ENCODE results near the gene OR10A5.

OR10A5 gene

DNA sequence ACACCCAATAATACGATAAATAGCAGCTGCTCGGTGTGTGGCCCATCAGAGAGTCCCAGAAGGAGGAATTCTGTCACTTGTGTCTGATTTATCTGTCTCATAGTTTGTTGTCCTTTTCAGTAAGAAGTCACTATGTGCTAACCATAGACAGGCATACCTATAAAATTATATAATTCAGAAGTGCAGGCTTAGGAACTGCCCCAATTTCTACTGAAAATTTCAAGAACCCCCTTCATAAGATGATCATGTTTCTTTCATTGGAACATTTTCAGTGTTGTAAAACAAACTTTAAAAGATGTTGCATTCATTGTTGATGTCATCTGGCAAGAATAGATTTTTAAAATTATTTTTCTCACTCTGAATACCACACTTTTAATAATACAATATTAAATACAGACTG, 46.9 kb downstream of the OR10A5 start, which contains the start of gene OR2D2:
Gene OR2D2, minus strand, starts transcription at position 101 of the 400 bp plus-strand sequence. Its CDS starts 0 bp downstream, at position 101.
- H3K4me1 ChIP-seq: no peaks in the 10 kb centered on the region
- in situ Hi-C loops (cut with MboI; ENCODE audit: low sequenced_read_pairs): no loop called here
- no peak within 1 kb of the TSS for H3K4me3 ChIP-seq
- no peaks in the 10 kb centered on the region for H3K36me3 ChIP-seq (replicated peaks)
- peaks cover 5% of the 10 kb centered on the region; the same call in 1 of the 2 replicates for H3K27me3 ChIP-seq (ENCODE audit: low read depth)
- no peaks in the 10 kb centered on the region for H3K9me3 ChIP-seq
- no peak for DNase-seq (ENCODE audit: low spot score in 2 of 2)

DNA sequence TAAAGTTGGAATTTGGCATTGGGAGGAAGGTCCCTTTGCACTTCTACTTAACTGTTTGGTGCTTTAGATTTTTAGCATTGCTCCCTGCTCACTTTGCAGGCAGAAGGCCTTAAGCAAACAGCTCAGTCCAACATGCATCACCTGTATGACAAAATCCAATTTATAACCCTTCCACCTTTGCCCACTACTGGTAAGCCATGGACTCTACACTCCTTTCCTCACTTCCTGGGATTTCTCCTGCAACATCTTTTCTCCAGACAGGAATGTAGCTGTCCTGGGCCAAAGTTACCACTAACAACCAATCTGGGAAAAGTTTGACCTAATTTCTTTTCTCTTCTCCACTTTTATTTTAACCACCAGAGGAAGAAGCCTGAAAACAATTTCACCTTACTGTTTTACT, 48.6 kb downstream of the OR10A5 start:
- no peaks in the 10 kb centered on the region for H3K4me1 ChIP-seq
- in situ Hi-C loops (cut with MboI; ENCODE audit: low sequenced_read_pairs): no loop called here
- no peak for DNase-seq (ENCODE audit: low spot score in 2 of 2)
- H3K9me3 ChIP-seq: no peaks in the 10 kb centered on the region
- H3K4me3 ChIP-seq: no peak overlapping the region
- no peaks in the 10 kb centered on the region for H3K36me3 ChIP-seq (replicated peaks)
- H3K27me3 ChIP-seq (ENCODE audit: low read depth): peaks cover 5% of the 10 kb centered on the region; the same call in 1 of the 2 replicates

DNA sequence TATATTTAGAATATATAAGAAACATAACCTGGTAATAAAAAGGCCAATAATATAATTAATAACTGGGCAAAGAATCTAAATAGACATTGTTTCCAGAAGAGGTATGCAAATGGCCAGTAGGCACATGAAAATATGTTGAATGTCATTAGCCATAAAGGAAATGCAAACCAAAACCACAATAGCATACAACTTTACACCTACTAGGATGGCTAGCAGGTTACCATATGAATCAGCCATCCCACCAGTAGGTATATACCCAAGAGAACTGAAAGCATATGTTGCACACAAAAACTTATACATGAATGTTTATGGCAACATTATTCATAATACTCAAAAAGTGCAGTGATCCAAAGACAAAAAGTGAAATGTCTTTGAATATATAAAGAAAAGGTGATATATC, 49.5 kb downstream of the OR10A5 start:
- Histone ChIP-seq H3K36me3 (replicated peaks) (no peaks in the 10 kb centered on the region), H3K27me3 (ENCODE audit: low read depth) (peaks cover 5% of the 10 kb centered on the region; the same call in 1 of the 2 replicates), H3K4me3 (no peak overlapping the region), H3K9me3 (no peaks in the 10 kb centered on the region), H3K4me1 (no peaks in the 10 kb centered on the region; the same call in 1 of the 2 replicates)
- DNase-seq (ENCODE audit: low spot score in 2 of 2): no peak
- in situ Hi-C loops (cut with MboI; ENCODE audit: low sequenced_read_pairs): no loop called here

All from HAP-1 (cell line).